Mucosa of descending colon (tissue), 3 donors: ENCODE measurements around the gene CD22. TPM values are rescaled to one million over a fixed set of nuclear protein-coding genes. Genes with fewer than 3 reads are reported as not detected.
"Not testable (repeated sequence)": the region's sequence is repeated elsewhere in the genome, so short reads cannot be mapped to it uniquely, and the experiment has no call there.

ENCODE experiments used
- ATAC-seq: fragments of 200-7000 bp; cut with Tn5 transposase; one replicate; pipeline ENCODE4 v1.9.1; 2020; ENCODE audit warnings: mild to moderate bottlenecking, moderate library complexity
- DNase-seq, 3 donors: peaks; one replicate each; pipeline ENCODE4 v3.0.0-alpha.2; 2020
- H3K36me3 ChIP-seq: fragments of 200-600 bp; one replicate; pipeline ENCODE4 v1.8.0; 2021; ENCODE audit warnings: low read depth, mild to moderate bottlenecking
- H3K4me1 ChIP-seq: fragments of 200-600 bp; one replicate; pipeline ENCODE4 v1.8.0; 2021; ENCODE audit warnings: low read depth, mild to moderate bottlenecking
- H3K4me3 ChIP-seq: fragments of 200-600 bp; one replicate; pipeline ENCODE4 v1.8.0; 2021; ENCODE audit warnings: mild to moderate bottlenecking
- H3K9me3 ChIP-seq: fragments of 200-600 bp; one replicate; pipeline ENCODE4 v1.8.0; 2021; ENCODE audit warnings: mild to moderate bottlenecking
- intact Hi-C, 2 donors: fragments of 100-400 bp; cut with DNase I in 1 of 2; cut with micrococcal nuclease in 1 of 2; formaldehyde crosslinking; loops; one replicate each; pipeline versions ENCODE4 v1.11.0 to v1.11.1; 2022; cut with DNase I, micrococcal nuclease
- total RNA-seq, 3 donors: library from RNA; stranded (reverse); fragmentation: NEBNext Ultra II Directional in 2 of 3; extraction: Animal tissue kit (Norgen Biotek cat#: 25700) in 2 of 3; gene quantifications; one replicate each; pipeline versions ENCODE4 v1.2.1 to v1.2.4, GENCODE V29; 2021 to 2023
- TF ChIP-seq, protein P1 (sequence below): fragments of 200-600 bp; IDR thresholded peaks from one replicate; pipeline ENCODE4 v1.8.0; 2022; ENCODE audit warnings: antibody characterized with exemption, mild to moderate bottlenecking
- donor health status: DM: no; HTN: no; CAD: no; lungs with moderate emphysema.
- donor health status: DM: no; HTN: no; CAD: no.
- donor health status: DM: no; HTN: yes; CAD: no.

The CD22 gene
- total RNA-seq, 3 donors from 2014 or later: 2.2 to 5.7 (median 4.1) TPM

DNA sequence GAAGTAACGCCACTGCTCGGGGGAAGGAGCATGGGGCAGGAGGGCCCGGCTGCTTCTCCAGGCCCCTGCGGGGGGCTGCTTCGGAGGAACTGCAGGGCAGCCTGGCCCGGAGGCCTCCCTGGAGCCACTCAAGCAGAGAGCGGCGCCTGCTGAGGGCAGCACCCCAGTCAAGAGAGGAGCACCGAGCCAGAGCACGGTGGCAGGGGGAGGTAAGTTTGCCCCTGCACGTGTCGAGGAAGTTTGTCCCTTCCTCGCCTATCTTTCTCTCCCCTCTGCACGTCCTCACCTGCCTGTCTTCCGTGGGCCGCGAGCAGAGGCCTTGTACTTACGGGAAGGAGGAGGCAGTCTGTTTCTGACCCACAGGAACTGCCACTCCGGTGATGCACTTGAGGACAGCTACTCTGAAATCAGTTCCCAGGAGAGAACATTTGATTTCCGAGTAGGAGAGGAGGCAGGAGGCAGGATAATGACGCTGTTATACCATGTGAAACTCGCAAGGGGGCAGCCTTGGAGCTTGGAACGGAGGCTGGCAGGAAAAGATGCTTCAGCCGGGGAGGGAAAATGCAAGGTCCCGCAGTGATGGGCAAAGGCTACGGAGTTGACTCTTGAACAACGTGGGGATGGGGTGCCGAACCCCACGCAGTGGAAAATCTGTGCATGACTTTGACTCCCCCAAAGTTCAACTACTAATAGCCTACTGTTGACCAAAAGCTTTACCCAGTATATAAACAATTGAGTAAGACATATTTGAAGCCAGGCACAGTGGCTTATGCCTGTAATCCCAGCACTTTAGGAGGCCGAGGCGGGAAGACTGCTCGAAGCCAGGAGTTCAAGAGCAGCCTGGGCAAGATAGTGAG lies 23.7 kb downstream of the CD22 start:
- Histone ChIP-seq H3K4me1 (no peaks in the 10 kb centered on the region), H3K9me3 (no peaks in the 10 kb centered on the region), H3K4me3 (no peak overlapping the region), H3K36me3 (no peaks in the 10 kb centered on the region)
- ATAC-seq: peak; percentile 85
- intact Hi-C loops: loop anchor here in 1 of 2 donors (10.0 kb wide), 1 partner anchor 142 kb away; the partner anchor contains the start of gene KRTDAP
- peak; percentile 58 to 73 (median 59) for DNase-seq
- TF ChIP-seq, protein P1, sequence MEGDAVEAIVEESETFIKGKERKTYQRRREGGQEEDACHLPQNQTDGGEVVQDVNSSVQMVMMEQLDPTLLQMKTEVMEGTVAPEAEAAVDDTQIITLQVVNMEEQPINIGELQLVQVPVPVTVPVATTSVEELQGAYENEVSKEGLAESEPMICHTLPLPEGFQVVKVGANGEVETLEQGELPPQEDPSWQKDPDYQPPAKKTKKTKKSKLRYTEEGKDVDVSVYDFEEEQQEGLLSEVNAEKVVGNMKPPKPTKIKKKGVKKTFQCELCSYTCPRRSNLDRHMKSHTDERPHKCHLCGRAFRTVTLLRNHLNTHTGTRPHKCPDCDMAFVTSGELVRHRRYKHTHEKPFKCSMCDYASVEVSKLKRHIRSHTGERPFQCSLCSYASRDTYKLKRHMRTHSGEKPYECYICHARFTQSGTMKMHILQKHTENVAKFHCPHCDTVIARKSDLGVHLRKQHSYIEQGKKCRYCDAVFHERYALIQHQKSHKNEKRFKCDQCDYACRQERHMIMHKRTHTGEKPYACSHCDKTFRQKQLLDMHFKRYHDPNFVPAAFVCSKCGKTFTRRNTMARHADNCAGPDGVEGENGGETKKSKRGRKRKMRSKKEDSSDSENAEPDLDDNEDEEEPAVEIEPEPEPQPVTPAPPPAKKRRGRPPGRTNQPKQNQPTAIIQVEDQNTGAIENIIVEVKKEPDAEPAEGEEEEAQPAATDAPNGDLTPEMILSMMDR: peak; percentile 31

DNA sequence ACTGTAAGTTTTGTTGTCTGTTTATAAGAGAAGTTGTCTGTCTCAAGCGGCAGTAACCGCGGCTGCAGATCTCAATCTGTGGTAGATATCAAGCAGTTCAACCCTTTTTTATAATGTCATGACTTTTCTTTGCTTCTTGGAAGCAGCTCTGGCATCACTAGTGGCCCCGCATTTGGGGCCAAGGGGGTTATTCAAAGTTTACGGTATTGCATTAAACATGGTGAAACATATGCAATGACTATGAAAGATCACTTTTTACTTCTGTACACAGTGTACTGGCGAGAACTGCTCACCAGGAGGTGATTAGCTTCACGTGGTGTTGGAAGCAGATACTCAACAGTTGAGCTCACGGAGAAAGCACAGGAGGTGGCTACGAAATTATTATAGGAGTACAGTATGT lies 24.6 kb downstream of the CD22 start:
- TF ChIP-seq, protein P1: no peak
- intact Hi-C loops: loop anchor here in 1 of 2 donors (10.0 kb wide), 1 partner anchor 141 kb away; the partner anchor contains the start of gene KRTDAP
- H3K4me1 ChIP-seq: no peaks in the 10 kb centered on the region
- ATAC-seq (no peak), DNase-seq (no peak)
- no peaks in the 10 kb centered on the region for H3K36me3 ChIP-seq
- H3K4me3 ChIP-seq: no peak overlapping the region
- H3K9me3 ChIP-seq: no peaks in the 10 kb centered on the region

DNA sequence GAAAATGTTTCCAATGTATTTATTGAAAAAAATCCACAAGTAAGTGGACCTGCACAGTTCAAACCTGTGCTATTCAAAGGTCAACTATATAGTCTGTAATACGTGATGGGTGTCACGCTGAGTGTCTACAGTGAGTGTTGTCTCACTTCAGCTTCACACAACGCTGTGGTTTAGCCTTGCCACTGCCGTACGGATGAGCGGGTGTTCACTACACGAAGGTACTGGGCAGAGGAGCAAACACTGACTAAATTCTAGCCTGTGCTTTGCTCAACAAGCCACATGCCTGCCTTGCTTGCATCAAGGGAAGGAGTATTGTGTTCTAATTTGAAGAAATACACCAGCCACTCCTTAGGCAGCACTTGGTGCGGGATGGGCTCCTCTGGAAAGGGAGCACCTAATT lies 25.9 kb downstream of the CD22 start:
- H3K4me3 ChIP-seq: no peak overlapping the region
- no peaks in the 10 kb centered on the region for H3K9me3 ChIP-seq
- H3K36me3 ChIP-seq: no peaks in the 10 kb centered on the region
- H3K4me1 ChIP-seq: no peaks in the 10 kb centered on the region
- ATAC-seq (no peak), DNase-seq (no peak)
- intact Hi-C loops: loop anchor here in 1 of 2 donors (10.0 kb wide), 1 partner anchor 140 kb away; the partner anchor contains the start of gene KRTDAP
- TF ChIP-seq, protein P1: no peak

DNA sequence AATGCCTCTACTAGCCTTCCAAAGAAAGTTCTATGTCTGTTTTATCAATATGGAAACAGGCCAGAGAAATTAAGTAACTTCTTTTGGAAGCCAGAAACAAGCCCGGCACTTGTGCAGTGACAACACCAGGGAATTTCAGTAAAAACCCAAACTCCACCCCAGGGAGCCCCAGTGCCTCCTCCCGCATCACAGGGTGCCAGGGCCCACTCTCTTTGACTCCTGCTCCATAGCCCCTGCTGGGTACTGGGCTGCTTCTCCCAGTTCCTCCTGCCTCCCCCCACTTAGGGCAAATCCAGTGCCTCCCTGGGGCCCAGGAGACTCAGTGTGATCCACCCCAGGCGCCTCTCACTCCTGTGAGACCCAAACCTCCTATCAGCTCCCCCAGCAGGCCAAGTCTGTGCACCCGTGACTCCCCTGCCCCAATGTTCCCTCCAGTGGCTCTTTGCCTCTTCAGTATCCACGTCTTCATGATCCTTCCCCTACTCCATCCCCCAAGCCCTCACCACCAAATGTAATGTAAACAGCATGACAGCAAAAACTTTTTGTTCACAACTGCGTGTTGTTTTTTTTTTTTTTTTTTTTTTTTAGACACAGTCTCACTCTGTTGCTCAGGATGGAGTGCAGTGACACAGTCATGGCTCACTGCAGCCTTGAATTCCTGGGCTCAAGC lies 26.9 kb downstream of the CD22 start:
- intact Hi-C loops: loop anchor here in 1 of 2 donors (10.0 kb wide), 1 partner anchor 139 kb away; the partner anchor contains the start of gene KRTDAP
- Histone ChIP-seq H3K4me1 (no peaks in the 10 kb centered on the region), H3K36me3 (no peaks in the 10 kb centered on the region), H3K4me3 (no peak overlapping the region), H3K9me3 (no peaks in the 10 kb centered on the region)
- DNase-seq: no peak
- TF ChIP-seq, protein P1: no peak
- no peak for ATAC-seq

DNA sequence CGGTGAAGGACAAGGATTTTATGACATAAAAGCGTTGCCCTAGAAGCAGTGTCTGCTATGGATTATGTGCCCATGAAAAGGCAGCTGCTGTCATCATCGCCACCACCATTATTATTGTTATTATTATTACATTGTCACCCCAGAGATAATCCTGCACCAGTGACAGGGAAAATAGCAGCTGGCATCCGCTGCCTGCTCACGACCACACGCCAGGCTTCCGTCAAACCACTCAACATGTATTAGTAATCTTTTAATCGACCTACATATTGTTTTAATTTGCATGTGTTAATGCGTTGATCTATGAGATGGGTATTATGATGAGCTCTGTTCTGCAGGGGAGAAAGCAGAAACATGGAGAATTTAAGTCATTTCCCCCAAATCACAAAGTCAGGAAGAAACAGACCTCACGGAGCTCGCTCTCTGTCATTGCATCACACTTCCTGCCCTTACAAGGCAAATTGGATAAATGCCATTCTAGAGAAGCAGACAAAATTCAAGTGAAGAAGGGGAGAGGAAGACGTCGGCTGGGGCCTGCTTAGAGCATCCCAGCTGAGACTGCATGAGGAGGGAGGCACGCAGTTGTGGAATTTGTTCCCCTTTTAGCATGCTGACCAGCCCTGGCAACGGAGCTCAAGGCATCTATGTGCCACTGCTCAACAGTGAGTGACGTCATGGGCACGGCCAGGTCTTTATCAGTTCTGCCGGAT lies 29.0 kb downstream of the CD22 start, which contains the start of gene FFAR3:
TSS of gene FFAR3 (plus strand) at position 594 of the 707 bp plus-strand sequence. CDS start 431 bp downstream, outside the sequence.
- H3K4me1 ChIP-seq: no peaks in the 10 kb centered on the region
- H3K36me3 ChIP-seq: no peaks in the 10 kb centered on the region
- no peaks in the 10 kb centered on the region for H3K9me3 ChIP-seq
- TF ChIP-seq, protein P1: no peak
- intact Hi-C loops: loop anchor here in 1 of 2 donors (10.0 kb wide), 1 partner anchor 137 kb away; the partner anchor contains the start of gene KRTDAP
- ATAC-seq (peak; percentile 43), DNase-seq (peak in 1 of 3 donors; percentile 13)
- H3K4me3 ChIP-seq: no peak within 1 kb of the TSS

DNA sequence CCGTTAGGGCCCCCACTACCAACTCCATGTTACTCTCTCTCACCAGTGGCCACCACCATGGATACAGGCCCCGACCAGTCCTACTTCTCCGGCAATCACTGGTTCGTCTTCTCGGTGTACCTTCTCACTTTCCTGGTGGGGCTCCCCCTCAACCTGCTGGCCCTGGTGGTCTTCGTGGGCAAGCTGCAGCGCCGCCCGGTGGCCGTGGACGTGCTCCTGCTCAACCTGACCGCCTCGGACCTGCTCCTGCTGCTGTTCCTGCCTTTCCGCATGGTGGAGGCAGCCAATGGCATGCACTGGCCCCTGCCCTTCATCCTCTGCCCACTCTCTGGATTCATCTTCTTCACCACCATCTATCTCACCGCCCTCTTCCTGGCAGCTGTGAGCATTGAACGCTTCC lies 29.8 kb downstream of the CD22 start:
- not testable (repeated sequence) for H3K36me3 ChIP-seq, DNase-seq, H3K4me3 ChIP-seq, H3K9me3 ChIP-seq, ATAC-seq, H3K4me1 ChIP-seq
- intact Hi-C loops: loop anchor here in 1 of 2 donors (10.0 kb wide), 1 partner anchor 136 kb away; the partner anchor contains the start of gene KRTDAP

DNA sequence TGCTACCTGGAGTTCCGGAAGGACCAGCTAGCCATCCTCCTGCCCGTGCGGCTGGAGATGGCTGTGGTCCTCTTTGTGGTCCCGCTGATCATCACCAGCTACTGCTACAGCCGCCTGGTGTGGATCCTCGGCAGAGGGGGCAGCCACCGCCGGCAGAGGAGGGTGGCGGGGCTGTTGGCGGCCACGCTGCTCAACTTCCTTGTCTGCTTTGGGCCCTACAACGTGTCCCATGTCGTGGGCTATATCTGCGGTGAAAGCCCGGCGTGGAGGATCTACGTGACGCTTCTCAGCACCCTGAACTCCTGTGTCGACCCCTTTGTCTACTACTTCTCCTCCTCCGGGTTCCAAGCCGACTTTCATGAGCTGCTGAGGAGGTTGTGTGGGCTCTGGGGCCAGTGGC lies 30.4 kb downstream of the CD22 start:
- not testable (repeated sequence) for H3K9me3 ChIP-seq, DNase-seq, H3K4me1 ChIP-seq, H3K4me3 ChIP-seq, H3K36me3 ChIP-seq, ATAC-seq
- intact Hi-C loops: loop anchor here in 1 of 2 donors (10.0 kb wide), 1 partner anchor 135 kb away; the partner anchor contains the start of gene KRTDAP

DNA sequence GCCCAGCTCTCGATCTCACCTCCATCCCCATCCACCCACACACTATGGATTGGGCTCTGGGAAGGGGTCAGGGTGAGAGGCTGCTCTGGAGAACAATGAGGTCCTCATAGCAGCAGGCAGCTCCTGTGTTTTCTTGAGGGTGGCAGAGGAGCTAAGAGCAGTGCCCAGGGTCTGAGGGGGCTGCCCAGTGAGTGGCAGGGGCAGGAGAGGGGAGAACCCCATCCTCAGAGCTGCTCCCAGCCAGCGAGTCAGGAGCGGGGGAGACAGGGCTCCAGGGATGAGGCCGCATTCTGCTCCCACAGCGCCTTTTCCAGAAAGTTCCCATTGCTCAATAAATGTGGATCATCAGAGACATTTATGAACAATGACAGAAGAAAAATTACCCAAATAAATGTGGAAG lies 31.1 kb downstream of the CD22 start:
- H3K4me3 ChIP-seq, DNase-seq, H3K4me1 ChIP-seq, H3K9me3 ChIP-seq, H3K36me3 ChIP-seq, ATAC-seq, intact Hi-C loops: not testable (repeated sequence)
